ENCODE measurements around the gene COPS3. TPM values are rescaled to one million over a fixed set of nuclear protein-coding genes. Genes with fewer than 3 reads are reported as not detected.

COPS3 gene
- total and polyA plus RNA-seq, 2 experiments from 2014 or later: 108 to 121 TPM

GRCh38 chr17:17289701-17290100, 8.7 kb upstream of the COPS3 start:
- no peak for ATAC-seq
- peaks cover 3% of the 10 kb centered on the region for H3K27me3 Mint-ChIP-seq (ENCODE audit: insufficient read depth, low read depth, poor library complexity)
- H3K4me2 ChIP-seq: no peak overlapping the region

More at GRCh38 chr17:17289701-17290100, 8.7 kb upstream of the COPS3 start:
- Histone ChIP-seq H3K27me3 (ENCODE audit: insufficient read depth) (no peaks in the 10 kb centered on the region), H3K79me2 (replicated peaks; ENCODE audit: insufficient read depth) (no peaks in the 10 kb centered on the region), H3K4me3 (no peak overlapping the region), H3K36me3 (ENCODE audit: insufficient read depth) (no peaks in the 10 kb centered on the region), H2AFZ (no peak overlapping the region), H3K9me2 (ENCODE audit: insufficient read depth) (no peaks in the 10 kb centered on the region), H4K20me1 (replicated peaks; ENCODE audit: insufficient read depth) (no peaks in the 10 kb centered on the region), H3F3A (replicated peaks; ENCODE audit: low read depth) (no peaks in the 10 kb centered on the region), H3K4me1 (ENCODE audit: insufficient read depth) (no peaks in the 10 kb centered on the region), H3K27ac (ENCODE audit: low read depth) (no peak overlapping the region)
- H3K27ac Mint-ChIP-seq: no peak overlapping the region
- TF ChIP-seq POLR2AphosphoS5 (IDR thresholded peaks at IDR 0.05; ENCODE audit: low read depth) (no peak), CREB1 (CRISPR knock-in tag; IDR thresholded peaks at IDR 0.05; ENCODE audit: low read depth) (no peak), ZNF114 (CRISPR knock-in tag; IDR thresholded peaks at IDR 0.05) (no peak), ZNF331 (CRISPR knock-in tag; IDR thresholded peaks at IDR 0.05; ENCODE audit: low read depth) (no peak), ZNF462 (CRISPR knock-in tag; IDR thresholded peaks at IDR 0.05) (no peak), JUNB (IDR thresholded peaks at IDR 0.05; ENCODE audit: unreplicated experiment) (no peak), CTCF (conservative IDR thresholded peaks at IDR 0.05; ENCODE audit: low read depth in 2 of 2) (no peak), EZH2 (IDR thresholded peaks at IDR 0.05; ENCODE audit: low read depth, unreplicated experiment) (no peak), STAT1 (IDR thresholded peaks at IDR 0.05; ENCODE audit: unreplicated experiment) (no peak), NANOG (IDR thresholded peaks at IDR 0.05; ENCODE audit: borderline replicate concordance) (no peak), EZH2phosphoT487 (IDR thresholded peaks at IDR 0.05; ENCODE audit: unreplicated experiment) (no peak)
- TF ChIP-seq, protein P1, sequence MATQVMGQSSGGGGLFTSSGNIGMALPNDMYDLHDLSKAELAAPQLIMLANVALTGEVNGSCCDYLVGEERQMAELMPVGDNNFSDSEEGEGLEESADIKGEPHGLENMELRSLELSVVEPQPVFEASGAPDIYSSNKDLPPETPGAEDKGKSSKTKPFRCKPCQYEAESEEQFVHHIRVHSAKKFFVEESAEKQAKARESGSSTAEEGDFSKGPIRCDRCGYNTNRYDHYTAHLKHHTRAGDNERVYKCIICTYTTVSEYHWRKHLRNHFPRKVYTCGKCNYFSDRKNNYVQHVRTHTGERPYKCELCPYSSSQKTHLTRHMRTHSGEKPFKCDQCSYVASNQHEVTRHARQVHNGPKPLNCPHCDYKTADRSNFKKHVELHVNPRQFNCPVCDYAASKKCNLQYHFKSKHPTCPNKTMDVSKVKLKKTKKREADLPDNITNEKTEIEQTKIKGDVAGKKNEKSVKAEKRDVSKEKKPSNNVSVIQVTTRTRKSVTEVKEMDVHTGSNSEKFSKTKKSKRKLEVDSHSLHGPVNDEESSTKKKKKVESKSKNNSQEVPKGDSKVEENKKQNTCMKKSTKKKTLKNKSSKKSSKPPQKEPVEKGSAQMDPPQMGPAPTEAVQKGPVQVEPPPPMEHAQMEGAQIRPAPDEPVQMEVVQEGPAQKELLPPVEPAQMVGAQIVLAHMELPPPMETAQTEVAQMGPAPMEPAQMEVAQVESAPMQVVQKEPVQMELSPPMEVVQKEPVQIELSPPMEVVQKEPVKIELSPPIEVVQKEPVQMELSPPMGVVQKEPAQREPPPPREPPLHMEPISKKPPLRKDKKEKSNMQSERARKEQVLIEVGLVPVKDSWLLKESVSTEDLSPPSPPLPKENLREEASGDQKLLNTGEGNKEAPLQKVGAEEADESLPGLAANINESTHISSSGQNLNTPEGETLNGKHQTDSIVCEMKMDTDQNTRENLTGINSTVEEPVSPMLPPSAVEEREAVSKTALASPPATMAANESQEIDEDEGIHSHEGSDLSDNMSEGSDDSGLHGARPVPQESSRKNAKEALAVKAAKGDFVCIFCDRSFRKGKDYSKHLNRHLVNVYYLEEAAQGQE (IDR thresholded peaks at IDR 0.05; ENCODE audit: unreplicated experiment): no peak
- TF ChIP-seq, protein P2, sequence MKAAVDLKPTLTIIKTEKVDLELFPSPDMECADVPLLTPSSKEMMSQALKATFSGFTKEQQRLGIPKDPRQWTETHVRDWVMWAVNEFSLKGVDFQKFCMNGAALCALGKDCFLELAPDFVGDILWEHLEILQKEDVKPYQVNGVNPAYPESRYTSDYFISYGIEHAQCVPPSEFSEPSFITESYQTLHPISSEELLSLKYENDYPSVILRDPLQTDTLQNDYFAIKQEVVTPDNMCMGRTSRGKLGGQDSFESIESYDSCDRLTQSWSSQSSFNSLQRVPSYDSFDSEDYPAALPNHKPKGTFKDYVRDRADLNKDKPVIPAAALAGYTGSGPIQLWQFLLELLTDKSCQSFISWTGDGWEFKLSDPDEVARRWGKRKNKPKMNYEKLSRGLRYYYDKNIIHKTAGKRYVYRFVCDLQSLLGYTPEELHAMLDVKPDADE (IDR thresholded peaks at IDR 0.05): no peak
- H3K4me3 Mint-ChIP-seq: no peak overlapping the region
- H3K9me3 Mint-ChIP-seq: no peaks in the 10 kb centered on the region; the same call in 2 of the 3 replicates
- H3K36me3 Mint-ChIP-seq (ENCODE audit: low read depth): no peaks in the 10 kb centered on the region
- H3K4me1 Mint-ChIP-seq: no peaks in the 10 kb centered on the region
- DNase-seq (ENCODE audit: low spot score): no peak
